D721Med (cell line): ENCODE results near the gene CTRL.
"Not testable (repeated sequence)": the region's sequence is repeated elsewhere in the genome, so short reads cannot be mapped to it uniquely, and the experiment has no call there.

Experiments used
- DNase-seq: peaks from one replicate; pipeline ENCODE4 v3.0.0; 2011; ENCODE audit warnings: low spot score; ENCODE audit not compliant: insufficient read length
- FAIRE-seq: peaks from 2 replicates; lab custom pipeline; 2011; peaks lifted over from hg19 to GRCh38; lab: Jason Lieb, UNC
- TF ChIP-seq, protein P1 (sequence below): IDR thresholded peaks from 2 replicates; pipeline ENCODE4 v1.5.1; 2012; ENCODE audit warnings: mild to moderate bottlenecking, control low read depth; ENCODE audit not compliant: insufficient read depth; ENCODE audit errors: missing control alignments

Gene CTRL

DNA sequence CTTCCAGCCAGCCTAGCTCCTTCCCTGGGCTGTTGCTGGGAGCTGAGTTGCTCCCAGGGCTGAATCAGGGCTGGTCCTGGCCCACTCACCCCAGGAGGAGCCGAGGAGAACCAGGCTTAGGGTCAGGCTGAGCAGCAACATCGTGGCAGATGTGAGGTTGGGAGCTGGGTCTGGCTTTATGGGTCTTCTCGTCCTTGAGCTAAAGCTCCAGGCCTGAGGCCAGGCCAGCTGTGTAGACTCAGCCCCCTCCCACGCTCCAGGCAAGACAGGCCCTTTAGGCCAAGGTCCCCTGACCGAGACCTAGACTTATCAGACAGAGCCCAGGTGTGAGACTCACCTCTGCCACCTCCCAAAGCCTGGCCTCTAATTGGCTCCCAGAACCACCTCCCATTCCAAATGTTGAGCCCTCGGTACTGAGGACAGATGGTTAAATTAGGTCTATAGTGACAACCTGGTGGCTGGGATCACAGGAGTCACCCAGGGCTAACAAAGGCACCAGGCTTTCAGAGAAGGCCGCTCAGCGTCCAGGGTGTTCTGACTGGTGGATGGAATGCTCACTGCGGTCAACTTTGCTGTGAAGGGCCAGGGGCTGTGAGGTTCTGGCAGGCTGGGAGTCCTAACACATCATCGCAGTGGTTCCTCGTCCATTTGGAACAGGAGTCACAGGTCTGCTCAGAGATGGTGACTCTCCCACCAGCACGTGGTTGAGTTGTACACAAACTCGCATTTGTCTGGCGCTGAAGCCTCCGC lies at the start of gene CTRL:
Gene CTRL (minus strand): TSS at position 151 of the 750 bp plus-strand sequence. CDS start 10 bp downstream, at position 141.
- DNase-seq (no peak), FAIRE-seq (no peak)
- TF ChIP-seq, protein P1, sequence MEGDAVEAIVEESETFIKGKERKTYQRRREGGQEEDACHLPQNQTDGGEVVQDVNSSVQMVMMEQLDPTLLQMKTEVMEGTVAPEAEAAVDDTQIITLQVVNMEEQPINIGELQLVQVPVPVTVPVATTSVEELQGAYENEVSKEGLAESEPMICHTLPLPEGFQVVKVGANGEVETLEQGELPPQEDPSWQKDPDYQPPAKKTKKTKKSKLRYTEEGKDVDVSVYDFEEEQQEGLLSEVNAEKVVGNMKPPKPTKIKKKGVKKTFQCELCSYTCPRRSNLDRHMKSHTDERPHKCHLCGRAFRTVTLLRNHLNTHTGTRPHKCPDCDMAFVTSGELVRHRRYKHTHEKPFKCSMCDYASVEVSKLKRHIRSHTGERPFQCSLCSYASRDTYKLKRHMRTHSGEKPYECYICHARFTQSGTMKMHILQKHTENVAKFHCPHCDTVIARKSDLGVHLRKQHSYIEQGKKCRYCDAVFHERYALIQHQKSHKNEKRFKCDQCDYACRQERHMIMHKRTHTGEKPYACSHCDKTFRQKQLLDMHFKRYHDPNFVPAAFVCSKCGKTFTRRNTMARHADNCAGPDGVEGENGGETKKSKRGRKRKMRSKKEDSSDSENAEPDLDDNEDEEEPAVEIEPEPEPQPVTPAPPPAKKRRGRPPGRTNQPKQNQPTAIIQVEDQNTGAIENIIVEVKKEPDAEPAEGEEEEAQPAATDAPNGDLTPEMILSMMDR, result no peak

DNA sequence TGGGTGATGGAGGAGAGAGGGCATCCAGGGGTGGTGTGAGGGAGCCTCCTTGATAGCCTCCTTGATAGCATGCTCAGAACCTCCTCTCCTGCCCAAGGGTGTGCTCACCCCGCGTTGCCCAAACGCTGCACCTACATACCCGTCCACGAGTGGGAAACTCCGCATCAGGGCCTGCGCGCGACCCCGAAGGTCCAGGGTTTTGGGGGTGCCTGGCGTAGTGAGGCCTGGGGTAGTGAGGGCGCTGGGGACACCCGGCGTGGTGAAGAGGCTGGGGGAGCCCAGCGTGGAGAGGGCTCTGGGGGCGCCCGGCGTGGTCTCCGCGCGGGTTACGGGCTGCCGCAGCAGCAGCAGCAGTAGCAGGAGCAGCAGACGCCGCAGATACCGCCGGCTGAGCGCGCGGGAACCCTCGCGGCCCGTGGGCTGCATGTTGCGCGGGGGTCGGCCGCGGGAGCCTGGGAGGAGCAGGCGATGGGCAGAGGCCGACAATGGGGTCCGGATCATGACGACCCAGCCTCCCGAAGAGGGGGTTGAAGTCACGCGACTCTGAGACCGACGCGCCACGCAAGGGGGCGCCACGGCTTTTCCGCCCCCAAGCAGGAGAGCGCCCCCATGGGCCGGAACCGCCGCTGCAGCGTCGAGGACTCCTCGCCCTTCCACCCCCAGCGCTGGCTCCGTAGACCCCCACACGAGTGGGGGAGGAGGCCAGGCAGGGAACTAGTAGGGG lies 48.5 kb upstream of the CTRL start, which contains the start of gene DPEP3:
Gene DPEP3 (minus strand): TSS at position 545 of the 724 bp plus-strand sequence. CDS start 119 bp downstream, at position 426.
- no peak for FAIRE-seq
- TF ChIP-seq, protein P1, result no peak
- DNase-seq, result no peak

DNA sequence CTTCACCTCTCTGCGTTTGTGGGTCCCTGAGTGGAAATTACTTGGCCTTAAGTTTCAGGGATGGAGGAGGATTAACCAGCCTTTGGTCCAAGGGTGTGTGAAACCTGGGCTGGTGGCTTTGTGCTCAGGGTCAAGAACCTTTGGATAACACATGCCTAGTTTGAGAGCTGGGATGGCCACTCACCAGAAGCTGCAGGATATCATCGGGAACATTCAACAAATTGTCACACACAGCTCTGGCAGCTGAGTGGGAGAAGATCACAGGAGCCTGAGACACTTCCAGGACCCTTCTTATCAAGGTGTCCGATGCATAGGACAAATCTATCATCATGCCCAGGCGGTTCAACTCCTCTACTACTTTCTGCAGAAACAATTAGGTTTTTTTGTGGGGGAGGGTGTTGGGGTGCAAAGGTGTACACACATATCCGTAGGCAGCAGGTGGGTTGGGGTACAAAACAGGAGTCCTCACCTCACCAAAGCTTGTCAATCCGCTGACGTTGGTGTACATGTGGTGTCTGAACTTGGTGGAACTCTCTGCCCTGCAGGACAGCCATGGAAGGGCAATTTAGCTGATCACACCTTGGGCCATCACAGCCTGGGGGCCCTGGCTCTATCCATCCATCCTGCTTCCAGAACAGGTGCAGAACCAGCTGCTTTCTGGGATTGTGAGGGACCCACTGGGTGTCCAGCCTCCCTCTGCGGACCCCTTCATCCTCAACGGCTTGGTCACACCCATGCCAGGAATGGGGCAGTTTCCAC lies 46.0 kb upstream of the CTRL start:
- FAIRE-seq (no peak), DNase-seq (no peak)

DNA sequence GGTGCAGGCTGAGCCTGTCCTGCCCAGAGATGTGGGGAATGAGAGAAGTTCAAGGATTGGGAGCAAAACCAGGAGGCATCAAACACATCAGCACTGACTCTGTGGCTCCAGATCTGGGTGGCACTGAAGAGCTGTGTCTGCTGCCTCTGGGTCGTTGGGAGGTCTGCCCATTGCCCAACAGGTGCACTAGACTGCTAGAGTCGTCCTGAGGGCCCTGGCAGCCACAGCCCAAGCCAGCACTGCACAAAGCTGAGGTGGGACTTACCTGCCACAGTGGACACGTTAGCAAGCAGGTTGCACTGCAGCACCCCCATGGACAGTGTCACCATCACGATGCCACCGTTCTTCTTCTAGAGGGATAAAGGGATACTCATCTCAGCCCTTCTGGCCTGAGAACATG lies 45.3 kb upstream of the CTRL start:
- DNase-seq (no peak), FAIRE-seq (no peak)
- TF ChIP-seq, protein P1, result no peak

More for the DNA sequence above, 46.0 kb upstream of the CTRL start:
- TF ChIP-seq, protein P1, result no peak

DNA sequence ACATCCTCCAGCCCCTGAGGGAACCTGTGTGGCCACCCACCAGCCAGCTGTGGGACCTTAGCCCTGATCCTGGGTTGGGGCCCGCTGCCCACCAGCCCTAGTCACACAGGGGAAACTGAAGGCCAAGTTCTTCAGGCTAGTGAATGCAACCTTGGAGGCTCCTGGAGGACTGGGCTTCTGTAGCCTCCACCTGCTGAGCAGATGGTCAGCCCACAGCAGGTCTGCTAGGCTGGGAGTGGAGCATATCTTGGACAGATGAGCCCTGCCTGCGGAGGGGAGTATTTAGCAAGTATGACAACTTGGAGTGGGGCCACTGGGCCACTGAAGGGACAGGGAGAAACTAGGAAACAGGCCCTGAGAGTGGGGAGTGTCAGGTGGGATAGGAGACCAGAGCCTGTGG lies 44.5 kb upstream of the CTRL start:
- FAIRE-seq (no peak), DNase-seq (no peak)
- TF ChIP-seq, protein P1, result no peak

DNA sequence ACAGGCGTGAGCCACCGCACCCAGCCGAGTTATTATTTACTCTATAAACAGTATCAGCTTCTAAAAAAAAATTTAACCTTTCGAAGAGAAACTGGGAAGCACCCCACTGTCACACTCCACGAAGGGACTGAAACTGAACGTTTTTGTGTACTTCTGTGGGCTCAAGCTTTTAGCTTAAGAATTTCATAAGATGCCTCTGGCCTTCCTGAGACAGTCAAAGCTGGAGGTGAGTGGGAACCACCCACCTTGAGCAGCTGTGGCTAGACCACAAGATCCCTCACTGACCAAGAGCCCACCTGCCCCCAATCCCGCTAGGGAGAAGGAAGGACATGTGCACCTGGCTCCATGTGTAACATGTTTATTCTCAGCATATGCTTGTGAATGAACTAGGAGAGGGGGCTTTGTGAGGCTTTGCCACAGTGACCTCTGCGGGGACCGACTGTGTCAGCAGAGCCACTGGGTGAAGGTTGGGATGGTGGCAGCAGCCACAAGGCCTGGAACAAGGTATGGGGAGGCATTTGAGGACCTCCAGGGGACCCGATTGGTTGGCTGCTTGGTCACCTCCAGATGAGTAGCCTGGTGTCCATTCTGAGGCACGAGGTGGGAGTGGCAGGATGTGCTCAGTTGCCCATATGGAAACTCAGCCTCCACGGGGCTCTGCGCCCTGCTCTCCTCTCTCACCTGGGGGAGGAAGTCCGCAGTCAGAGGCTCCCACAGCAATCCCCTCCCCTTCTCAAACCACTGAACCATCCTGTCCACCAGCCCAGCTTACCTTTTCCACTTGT lies 43.9 kb upstream of the CTRL start:
- no peak for FAIRE-seq
- TF ChIP-seq, protein P1, result no peak

DNA sequence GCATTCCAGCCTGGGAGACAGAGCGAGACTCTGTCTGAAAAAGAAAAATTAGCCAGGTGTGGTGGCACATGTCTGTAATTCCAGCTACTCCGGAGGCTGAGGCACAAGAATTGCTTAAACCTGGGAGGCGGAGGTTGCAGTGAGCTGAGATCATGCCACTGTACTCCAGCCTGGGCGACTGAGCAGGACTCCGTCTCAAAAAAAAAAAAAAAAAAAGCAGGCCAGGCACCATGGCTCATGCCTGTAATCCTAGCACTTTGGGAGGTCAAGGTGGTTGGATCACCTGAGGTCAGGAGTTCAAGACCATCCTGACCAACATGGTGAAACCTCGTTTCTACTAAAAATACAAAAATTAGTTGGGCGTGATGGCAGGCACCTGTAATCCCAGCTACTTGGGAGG lies 40.6 kb upstream of the CTRL start:
- not testable (repeated sequence) for DNase-seq, FAIRE-seq

More for the DNA sequence above, 43.9 kb upstream of the CTRL start:
- no peak for DNase-seq
